HG02571 (cell line): ENCODE results near the gene EOLA1.
A peak's percentile ranks its signal among the peaks of the same experiment; 100 is the strongest.
"Not testable (repeated sequence)": the region's sequence is repeated elsewhere in the genome, so short reads cannot be mapped to it uniquely, and the experiment has no call there.

Experiments
- ATAC-seq: cut with Tn5 transposase; IDR thresholded peaks from one replicate; pipeline ENCODE4 v1.9.1; 2021; ENCODE audit warnings: mild to moderate bottlenecking, moderate library complexity; ENCODE audit not compliant: unreplicated experiment

EOLA1 gene

DNA sequence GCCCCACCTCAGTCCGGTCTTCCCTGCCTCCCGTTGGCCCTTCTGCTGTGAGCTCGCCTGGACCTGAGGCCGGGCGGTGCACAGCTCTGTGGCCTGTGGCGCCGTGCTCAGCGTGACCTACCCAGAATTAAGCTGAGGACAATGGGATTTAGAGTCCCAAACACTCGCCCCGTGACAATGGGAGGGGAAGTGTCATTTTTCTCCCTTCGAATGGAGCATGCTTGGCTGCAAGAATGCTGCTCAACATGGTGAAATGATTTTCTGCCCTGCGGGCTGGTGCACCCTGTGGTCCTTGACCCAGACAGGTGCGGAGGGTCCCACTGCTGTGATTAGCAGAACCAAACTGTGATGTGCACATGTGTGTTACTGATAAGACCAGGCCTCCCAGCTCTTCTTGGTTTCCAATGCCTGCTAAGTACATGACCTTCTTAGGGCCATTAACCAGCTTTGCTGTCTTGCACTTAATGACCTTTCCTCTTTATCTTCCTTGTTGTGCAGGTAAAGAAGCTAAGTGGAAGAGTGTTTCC, 772 bp downstream of the EOLA1 start:
- ATAC-seq = no peak

DNA sequence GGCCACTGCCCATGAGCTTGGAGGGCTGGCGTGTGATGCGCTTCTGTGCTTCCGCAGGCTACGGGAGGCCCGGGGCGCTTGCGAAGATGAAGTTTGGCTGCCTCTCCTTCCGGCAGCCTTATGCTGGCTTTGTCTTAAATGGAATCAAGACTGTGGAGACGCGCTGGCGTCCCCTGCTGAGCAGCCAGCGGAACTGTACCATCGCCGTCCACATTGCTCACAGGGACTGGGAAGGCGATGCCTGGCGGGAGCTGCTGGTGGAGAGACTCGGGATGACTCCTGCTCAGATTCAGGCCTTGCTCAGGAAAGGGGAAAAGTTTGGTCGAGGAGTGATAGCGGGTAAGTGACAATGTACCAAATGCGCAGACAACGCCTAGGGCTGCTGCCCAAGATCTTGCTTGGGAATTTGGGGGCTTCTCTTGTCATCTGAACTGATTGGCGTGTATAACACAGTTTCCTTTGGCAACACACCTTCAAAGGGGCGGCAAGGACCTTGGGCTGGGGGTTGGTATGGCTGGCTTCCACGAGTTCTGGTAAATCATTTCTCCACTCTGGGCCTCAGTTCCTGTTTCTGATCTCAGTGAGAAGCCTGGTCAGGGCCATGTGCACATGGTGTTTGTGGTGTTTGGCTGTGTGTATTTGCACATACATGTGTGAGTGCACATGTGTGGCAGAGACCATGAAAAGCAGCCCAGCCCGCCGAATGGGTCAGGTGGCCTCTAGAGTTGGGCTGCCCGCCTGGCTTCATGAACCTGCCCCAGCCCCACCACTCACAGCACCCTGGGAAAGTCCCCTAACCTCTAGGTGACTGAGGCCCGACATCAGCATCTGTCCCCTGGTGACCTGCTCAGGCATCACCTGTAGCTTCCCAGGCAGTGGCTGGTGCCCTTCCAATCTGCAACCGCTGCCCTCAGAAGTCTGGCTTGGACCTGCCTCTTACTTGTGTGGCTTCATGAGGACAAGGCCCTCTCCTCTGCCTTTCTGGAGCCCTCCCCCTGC, 5.0 kb downstream of the EOLA1 start:
- not testable (repeated sequence) for ATAC-seq

DNA sequence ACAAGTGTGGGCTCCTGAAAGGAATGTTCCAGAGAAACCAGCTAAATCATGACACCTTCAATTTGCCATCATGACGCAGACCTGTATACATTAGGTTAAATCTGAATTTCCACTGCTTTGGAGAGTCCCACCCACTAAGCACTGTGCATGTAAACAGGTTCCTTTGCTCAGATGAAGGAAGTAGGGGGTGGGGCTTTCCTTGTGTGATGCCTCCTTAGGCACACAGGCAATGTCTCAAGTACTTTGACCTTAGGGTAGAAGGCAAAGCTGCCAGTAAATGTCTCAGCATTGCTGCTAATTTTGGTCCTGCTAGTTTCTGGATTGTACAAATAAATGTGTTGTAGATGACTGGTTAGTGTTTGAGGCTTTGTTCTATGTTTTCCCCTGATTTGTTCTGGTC, 6.2 kb downstream of the EOLA1 start:
- ATAC-seq = not testable (repeated sequence)

DNA sequence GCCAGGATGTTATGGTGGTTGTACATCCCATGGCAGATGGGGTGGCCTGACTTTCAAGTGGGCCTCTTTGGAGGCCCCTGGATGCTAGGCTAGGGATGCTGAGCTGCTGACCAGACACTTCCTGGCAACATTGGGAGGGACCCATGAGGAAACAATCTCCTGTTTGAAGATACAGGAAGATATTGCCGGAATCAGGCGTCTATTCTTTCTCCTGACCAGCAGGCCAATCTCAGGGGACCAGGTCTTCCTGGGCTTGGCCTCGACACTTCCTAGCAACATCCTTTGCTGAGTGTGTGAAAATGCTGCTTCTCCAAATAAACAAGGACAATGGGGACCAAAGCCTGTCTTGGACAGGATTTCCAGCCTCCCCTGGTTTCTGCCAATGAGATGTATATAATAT, 7.0 kb downstream of the EOLA1 start:
- ATAC-seq = not testable (repeated sequence)

DNA sequence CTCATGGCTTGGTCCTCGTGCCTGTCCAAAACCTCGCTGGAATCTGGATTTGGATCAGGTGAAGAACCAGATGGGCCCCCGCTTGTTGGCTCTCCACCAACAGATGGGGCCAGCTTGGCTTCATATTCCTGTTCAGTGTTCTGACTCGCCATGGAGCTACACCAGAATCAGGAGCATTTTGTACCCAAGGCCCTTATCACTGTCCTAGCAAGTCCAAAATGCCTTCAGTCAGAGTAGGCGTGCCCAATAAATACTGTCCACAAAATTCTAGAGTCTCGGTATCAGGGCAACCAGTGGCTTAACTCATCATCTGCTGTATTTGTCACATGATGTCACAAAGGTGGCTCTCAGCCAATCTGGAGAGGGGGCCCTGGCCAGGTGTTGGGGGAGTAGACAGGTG, 8.9 kb downstream of the EOLA1 start, which contains the start of gene HSFX3:
TSS of gene HSFX3 (minus strand) at position 224 of the 400 bp plus-strand sequence. CDS start at position 152, 72 bp downstream.
- ATAC-seq = not testable (repeated sequence)

DNA sequence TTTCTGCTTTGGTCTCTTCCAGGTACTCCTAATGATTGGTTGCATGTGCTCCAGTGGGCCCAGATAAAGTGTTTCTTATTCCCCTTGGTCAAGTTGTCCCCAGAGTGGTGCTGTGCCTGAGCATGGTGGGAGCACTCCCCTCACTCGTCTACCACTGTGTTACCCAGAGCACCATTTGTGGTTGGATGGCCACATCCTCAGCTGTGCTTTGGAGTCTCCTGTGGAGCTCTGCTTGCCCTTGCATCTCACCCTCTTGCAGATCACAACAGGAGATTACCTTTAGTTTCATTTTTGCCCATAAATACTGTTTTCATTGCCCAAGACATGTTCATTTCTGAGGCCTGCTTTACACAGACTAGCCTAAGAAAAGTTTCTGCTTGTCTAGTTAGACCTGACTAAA, 9.6 kb downstream of the EOLA1 start:
- ATAC-seq = not testable (repeated sequence)

DNA sequence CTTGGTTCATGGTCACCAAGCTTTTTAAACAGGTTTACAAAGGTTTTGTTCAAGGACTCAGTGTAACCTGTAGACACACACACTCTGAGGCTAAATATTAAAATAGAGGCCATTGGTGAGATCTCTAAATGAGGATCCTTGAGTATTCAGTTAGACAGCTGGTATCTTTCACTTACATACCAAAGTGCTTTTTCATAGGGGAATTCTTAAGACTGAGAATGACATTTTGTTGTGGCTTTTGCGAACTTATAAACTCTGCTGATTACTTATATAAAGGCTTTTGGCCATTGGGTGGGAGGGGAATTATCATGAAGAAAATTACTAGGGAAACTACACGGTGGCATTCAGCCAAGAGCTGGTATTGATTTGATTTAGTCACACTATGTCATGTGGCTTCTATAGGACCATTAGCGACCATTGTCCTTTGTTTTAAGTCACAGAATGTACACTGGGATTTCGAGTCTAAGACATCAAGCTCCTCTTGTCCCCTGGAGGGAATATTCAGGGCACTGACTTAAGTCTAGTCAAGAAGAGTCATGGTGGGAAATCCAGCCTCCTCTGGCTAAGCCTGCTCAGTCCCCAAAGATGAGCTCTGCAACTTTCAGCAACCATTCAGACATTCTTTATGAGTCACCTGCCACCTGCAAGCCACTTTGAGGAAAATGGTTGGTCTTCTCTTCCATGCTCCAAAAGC, 10.6 kb downstream of the EOLA1 start:
- ATAC-seq = not testable (repeated sequence)

DNA sequence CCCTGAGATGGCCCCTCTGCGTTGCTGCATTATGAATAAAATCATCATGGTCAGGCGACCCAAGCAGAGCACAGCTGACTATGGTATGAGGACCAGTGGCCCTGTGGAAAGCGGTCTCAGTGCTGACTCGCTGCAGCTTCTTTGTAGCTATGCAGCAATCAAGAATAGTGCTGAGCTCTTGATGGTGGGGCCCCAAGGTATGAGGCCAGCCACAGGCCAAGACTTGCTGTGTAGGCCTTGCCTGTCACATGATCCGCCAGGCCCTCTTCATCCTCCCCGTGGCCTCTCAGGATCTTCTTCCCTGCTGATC, 11.1 kb downstream of the EOLA1 start:
- not testable (repeated sequence) for ATAC-seq

DNA sequence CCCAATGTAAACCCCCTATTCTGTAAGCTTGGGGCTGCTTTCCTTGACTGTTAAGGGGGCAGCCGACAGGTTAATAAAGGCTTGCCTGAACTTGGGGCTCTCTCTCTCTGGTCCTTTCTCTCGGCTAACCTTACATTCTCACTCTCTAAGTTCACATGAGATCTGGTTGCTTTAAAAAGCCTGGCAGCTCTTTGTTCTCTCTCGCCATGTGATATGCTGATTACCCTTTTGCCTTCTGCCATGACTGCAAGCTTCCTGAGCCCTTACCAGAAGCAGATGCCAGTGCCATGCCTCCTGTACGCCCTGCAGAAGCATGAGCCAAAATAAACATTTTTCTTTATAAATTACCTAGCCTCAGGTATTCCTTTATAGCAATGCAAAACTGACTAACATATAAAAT, 14.4 kb downstream of the EOLA1 start:
- ATAC-seq = not testable (repeated sequence)

DNA sequence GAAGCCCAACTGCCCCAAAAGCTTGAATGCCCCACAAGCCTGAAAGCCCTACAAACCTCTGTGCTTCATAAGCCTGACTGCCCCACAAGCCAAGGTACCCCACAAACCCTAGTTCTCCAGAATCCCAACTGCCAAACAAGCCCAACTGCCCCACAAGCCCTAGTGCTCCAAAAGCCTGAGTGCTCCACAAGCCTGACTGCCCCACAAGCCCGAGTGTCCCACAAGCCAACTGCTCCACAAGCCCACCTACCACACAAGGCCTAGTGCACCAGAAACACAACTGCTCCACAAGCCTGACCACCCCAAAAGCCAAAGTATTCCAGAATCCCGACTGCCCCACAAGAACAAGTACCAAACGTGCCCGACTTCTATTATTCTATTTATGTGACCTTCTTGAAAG, 22.5 kb downstream of the EOLA1 start:
- no peak for ATAC-seq

DNA sequence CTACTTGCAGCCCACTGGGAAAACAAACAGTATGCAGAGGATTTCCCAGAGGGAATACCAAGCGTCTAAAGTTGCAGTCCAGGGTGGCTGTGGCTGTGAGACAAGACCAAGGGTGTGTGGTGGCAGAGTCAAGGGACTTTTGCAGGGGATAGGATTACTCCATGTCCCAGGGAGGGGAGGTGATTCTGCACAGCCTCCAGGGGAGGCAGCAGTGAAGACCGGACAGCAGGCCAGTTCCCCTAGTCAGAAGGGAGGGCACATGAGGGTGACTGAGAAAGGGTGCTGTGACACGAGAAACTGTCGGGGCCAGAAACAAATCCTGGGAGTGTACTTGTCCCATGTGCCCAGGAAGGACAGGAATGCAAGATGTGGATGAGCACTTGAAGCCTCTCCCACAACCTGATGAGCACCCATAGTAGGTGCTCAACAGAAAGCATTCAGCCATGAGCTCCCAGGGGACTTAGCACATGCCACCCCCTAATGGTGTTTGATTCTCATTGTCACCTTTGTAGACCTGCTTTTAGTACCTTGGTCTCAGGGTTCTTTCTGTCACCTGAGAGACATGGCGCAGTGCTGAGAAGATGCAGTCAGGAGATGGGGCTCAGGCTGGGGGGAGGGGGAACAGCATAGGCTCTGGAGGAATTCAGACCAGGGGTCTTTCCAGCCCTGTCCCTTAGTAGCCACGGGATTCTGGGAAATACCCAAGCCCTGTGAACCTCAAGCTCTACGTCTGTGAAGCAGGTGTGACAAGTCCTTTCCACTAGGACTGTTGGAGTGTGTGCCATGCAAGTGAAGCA, 27.0 kb downstream of the EOLA1 start:
- no peak for ATAC-seq

DNA sequence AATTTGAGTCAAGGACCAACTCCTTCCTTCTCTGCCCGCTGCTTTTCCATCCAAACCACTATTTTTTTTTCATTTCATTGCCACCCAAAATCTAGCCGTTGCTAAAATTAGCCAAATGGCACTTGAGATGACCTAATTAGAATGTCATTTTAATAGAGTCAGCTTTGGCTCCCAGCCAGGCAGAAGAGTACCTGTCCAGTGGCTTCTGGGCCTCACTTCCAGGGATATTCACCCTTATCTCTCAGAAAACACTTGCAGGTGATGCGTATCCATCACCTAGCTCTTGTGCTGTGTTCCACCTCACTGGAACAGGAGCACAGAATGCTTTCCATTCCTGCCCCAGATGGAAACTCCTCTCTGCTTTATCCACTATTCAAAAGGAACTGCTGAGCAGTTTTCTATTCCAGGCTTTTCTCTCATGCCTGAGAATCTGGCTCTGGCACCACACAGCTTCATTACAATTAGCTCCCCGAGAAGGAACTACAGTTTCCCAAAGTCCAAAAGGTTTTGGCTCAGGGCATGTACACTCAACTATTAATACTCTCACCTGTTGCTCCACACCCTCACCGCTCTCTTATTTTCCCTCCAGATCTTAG, 28.0 kb downstream of the EOLA1 start:
- no peak for ATAC-seq

DNA sequence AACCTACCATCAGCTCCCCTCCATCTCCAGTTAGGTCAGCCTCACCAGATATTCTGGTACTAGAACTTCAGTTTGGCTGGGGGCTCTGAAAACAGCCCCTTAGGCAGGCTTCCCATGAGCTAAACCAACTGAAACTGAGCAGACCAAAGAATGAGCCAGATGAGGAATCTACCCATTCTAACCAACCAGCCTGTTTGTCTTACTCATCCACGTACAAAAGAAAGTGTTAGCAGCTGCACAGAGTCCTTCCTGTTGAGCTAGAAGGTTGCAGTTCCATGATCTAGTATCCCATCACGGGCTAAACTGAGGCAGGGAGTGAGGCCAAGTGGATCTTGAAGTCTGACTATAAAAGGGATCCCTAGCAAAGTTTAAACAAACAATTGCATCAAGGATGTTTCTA, 29.0 kb downstream of the EOLA1 start:
- ATAC-seq = no peak

DNA sequence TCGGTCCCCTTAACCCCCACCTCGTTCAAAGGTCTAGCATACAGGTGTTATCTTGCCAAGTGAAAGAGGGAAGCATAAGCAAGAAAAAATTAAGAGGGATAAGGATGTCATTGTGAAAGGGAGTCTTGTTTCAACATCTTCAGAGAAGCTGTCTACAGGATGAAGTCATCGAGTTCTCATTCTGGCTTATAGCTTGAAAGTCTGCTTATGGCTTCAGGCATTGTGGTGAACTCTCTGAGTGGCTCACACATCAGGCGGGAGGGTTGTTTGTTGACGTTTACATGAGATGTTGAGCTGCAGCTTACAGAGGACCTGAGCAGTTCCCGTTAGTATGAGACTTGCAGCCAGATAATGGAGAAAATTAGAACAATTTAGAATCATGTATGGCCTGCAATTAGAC, 29.9 kb downstream of the EOLA1 start:
- ATAC-seq = no peak

DNA sequence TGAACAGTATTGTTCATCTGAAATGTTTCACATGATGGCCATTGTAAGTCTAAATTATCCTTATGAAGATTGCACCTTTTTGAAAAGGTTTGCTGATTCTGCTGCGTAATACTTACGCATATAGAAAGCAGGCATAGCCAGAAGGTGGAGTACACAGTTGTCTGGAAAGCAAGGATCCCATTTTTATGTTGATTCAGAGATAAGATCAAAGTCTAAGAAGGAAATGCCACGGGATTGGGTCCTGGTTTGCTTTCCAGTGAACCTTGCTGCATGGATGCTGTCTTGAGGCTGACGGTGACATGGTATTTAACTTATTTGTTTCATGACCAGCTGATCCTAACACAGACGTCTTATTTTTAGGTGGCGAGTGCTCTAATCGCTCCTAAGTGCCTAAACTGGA, 31.0 kb downstream of the EOLA1 start:
- no peak for ATAC-seq

DNA sequence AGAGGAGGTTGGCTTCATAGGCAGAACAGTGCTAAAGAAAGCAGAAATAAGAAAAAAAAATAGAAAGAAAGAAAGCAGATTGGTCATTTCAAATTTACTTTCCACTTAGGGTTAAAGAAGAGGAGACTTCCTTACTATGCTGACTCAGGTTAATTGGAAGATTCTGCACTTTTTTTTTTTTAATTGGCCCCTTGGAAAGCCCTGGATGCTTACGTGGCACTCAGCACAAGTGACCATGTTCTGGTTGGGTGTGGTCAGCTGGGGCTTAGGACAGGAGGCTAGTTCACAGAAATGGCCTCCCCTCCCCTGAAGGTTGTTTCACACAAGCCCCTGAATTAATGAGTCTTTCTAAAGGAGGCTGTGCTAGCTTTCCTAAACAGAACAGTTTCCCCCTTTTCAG, 31.9 kb downstream of the EOLA1 start:
- no peak for ATAC-seq

DNA sequence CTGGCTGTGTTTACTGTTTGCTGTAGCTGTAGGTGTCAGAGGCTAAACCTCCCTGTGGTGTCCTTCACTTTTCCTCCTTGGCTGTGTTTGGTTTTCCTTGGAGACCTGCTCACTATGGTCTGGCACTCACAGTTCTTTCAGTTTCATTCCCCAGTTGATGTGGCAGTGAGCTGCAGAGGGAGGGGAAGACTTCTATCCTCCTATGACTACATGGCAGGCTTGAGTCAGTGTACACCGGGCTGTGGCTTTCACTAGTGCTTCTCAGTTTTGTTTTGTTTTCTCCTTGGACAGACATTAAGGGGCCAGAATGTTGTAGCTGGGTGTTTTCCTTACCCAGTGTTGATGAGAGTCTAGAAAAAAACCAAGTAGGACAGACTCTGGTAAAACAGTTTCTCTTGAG, 32.6 kb downstream of the EOLA1 start:
- ATAC-seq = peak; percentile 99

DNA sequence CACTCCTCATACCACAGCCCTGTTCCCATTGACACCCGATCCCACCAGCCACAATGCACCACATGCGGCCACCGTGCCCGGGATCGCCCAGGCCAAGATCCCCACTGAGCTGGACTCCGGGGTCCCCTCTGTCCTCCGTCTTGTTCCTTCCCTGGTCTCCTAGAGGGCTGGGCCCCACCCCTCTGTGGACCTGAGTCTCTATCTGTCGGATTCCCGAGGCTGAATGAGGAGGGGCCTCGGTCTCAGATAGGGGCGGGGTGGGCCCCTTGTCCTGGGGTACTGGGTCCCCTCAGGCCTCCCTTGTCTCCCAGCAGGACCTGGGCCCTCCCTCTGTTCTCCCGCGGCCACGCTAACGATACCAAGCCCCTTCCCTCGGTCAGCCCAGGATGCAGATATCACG, 44.8 kb downstream of the EOLA1 start:
- ATAC-seq = not testable (repeated sequence)

DNA sequence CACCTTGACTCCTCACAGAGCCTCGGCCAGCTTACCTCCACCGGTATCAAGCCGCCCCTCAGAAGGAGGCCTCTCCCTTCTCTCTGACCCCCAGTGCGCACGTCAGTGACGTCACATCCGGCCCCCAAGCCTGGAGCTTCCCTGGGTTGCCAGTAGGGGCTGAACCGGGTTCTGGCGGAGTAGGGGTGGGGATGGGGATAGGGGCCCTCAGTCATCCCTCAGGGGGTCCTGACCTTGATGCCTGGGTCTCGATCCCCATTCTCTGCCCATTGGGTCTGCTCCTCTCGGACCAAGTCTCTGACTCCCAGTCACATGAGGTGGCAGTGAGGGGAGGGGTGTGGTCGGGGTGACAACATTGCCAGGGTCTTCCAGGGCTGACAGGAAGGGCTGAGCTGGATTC, 46.5 kb downstream of the EOLA1 start, which contains the start of gene MAGEA9B:
TSS of gene MAGEA9B (minus strand) at position 101 of the 400 bp plus-strand sequence. CDS start 4,280 bp downstream, outside the sequence.
- not testable (repeated sequence) for ATAC-seq

DNA sequence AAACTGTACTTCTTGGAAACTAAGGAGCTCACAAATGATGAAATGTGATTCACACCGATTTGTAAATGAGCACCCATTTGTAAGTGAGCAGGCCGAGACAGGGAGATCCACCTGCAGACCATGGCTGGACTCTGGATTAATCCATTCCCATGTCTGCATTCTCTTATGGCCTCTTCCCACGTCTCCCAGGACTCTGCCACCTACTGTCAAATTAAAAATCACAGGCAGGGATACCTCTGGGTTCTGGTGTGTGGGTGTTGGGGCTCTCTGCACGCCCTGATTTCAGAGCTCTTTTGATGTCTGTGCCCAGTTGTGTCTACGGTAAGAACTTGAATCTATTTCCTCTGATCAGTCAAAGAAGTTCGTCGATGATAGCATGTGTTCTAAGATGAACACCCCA, 50.2 kb downstream of the EOLA1 start:
- ATAC-seq = not testable (repeated sequence)
